GM13977 (cell line): ENCODE data around the gene NFU1.

ENCODE experiments used
- DNase-seq: peaks from one replicate; pipeline ENCODE4 v3.0.0; 2012; ENCODE audit warnings: low spot score
- in situ Hi-C: fragments of 300-500 bp; cut with MboI; formaldehyde crosslinking; loops from one replicate; pipeline ENCODE4 v1.12.0; 2022; ENCODE audit warnings: low sequenced_read_pairs, low pct_unique_long_range_greater_than_20kb, mixed read lengths, inconsistent platforms; ENCODE audit not compliant: unreplicated experiment
- TF ChIP-seq, protein P1 (sequence below): IDR thresholded peaks from 2 replicates; pipeline ENCODE4 v1.5.1; 2012; ENCODE audit warnings: mild to moderate bottlenecking, control low read depth; ENCODE audit not compliant: insufficient read depth; ENCODE audit errors: extremely low read depth, missing control alignments

NFU1 gene

DNA sequence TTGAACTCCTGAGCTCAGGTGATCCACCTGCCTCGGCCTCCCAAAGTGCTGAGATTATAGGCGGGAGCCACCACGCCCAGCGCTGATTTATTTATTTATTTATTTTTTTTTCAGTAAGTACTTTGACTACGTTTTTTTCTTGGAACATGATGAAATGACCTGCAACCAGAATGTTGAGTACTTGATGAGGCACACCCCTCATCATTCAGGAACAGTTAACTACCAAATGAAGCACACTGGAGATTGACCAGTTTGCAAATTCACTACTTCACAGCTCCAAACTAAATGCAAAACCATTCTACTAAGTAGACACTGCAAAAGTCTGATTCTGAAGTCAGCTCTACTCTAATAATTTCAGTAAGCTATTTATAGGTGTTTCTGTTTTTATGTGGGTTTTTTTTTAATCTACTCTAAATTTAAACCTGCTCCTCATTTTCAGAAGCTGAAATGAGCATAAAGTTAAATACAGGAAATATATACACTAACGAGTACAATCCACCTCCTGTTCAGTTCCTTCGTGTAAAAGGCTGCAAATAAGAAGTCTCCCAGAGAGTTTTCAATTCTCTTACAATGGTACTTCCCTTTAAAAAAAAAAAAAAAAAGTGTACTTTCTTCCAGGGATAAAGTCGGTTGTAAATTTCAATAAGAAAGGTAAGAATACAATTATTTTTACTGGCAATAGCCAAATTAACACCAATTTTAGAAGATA lies 51.6 kb downstream of the NFU1 start:
- TF ChIP-seq, protein P1, sequence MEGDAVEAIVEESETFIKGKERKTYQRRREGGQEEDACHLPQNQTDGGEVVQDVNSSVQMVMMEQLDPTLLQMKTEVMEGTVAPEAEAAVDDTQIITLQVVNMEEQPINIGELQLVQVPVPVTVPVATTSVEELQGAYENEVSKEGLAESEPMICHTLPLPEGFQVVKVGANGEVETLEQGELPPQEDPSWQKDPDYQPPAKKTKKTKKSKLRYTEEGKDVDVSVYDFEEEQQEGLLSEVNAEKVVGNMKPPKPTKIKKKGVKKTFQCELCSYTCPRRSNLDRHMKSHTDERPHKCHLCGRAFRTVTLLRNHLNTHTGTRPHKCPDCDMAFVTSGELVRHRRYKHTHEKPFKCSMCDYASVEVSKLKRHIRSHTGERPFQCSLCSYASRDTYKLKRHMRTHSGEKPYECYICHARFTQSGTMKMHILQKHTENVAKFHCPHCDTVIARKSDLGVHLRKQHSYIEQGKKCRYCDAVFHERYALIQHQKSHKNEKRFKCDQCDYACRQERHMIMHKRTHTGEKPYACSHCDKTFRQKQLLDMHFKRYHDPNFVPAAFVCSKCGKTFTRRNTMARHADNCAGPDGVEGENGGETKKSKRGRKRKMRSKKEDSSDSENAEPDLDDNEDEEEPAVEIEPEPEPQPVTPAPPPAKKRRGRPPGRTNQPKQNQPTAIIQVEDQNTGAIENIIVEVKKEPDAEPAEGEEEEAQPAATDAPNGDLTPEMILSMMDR: no peak
- in situ Hi-C loops: loop anchor here (25.0 kb wide), 1 partner anchor 327 kb away; no protein-coding TSS in a partner anchor
- DNase-seq: peak; percentile 14

DNA sequence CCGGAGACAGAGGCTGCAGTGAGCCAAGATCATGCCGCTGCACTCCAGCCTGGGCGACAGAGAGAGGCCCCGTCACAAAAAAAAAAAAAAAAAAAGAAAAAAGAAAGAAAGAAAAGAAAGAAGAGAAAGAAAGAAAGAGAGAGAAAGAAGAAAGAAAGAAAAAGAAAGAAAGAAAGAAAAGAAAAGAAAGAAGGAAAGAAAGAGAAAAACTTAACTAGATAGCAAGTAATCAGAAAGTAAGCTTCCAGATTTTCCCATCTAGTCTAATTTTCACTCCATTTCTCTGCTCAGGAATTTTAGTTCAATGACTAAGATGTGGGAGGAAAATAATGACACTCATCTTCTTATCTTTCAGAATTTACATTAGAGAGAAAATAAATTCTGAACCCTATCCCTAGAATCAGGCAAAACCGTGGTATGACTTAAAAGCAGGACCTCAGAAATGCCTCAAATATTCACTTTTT lies 52.6 kb downstream of the NFU1 start:
- TF ChIP-seq, protein P1: no peak
- in situ Hi-C loops: loop anchor here (25.0 kb wide), 1 partner anchor 328 kb away; no protein-coding TSS in a partner anchor
- DNase-seq: no peak

DNA sequence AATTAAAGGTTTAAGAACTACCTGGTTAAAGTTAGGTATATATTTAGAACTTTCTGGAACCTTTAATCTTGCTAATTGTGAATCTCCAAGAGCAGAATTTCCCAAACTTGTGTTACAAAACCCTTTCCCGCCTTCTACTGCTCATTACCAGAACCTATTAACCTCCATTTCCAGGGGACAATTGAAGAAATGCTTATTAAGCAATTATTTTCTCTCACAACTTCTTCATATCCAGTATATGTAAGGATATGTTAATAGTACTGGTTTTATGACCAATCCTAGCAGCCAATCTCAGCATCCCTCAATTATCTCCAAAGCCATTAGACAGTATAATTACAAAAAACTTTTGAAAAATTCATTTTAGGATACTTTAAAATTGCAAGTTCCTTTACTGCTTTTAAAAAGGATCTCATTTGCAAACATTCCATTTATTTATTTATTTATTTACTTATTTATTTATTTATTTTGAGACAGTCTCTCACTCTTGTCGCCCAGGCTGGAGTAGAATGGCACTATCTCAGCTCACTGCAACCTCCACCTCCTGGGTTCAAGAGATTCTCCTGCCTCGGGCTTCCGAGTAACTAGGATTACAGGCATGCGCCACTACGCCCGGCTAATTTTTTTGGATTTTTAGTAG lies 53.9 kb downstream of the NFU1 start:
- DNase-seq: no peak
- in situ Hi-C loops: loop anchor here (25.0 kb wide), 1 partner anchor 329 kb away; no protein-coding TSS in a partner anchor
- TF ChIP-seq, protein P1: no peak

DNA sequence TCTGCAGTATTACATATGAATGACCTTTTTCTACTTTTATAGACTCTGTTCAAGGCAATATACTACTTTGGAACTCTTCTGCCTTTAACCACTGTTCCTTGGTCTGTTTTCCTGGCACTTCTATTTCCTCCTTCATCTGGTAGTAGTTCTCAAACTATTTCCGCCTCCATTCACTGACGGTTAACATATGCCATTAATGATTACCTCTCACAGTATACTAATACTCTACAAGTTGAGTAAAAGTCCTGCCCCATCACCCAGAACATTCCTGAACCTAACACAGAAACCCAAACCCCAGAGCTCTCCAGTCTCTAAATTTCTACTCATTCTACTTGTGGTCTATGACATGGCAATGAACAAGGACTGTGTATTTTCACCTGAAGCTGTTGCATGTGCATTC lies 54.7 kb downstream of the NFU1 start:
- TF ChIP-seq, protein P1: no peak
- in situ Hi-C loops: loop anchor here (25.0 kb wide), 1 partner anchor 330 kb away; no protein-coding TSS in a partner anchor
- DNase-seq: no peak

DNA sequence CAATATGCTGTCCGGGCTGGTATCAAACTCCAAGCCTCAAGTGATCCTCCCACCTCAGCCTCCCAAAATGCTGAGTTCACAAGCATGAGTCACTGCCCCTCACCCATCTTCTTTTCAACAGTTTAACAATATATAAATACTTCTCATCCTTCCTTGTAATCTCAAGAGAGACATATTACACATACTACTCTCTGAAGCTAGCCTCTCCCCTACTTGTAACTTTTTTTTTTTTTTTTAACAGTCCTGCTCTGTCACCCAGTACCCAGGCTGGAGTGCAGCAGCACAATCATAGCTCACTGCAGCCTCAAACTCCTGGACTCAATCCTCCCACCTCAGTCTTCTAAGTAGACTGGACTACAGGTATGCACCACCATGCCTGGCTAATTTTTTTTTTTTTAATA lies 55.9 kb downstream of the NFU1 start:
- no peak for DNase-seq
- TF ChIP-seq, protein P1: no peak
- in situ Hi-C loops: loop anchor here (25.0 kb wide), 1 partner anchor 331 kb away; no protein-coding TSS in a partner anchor

DNA sequence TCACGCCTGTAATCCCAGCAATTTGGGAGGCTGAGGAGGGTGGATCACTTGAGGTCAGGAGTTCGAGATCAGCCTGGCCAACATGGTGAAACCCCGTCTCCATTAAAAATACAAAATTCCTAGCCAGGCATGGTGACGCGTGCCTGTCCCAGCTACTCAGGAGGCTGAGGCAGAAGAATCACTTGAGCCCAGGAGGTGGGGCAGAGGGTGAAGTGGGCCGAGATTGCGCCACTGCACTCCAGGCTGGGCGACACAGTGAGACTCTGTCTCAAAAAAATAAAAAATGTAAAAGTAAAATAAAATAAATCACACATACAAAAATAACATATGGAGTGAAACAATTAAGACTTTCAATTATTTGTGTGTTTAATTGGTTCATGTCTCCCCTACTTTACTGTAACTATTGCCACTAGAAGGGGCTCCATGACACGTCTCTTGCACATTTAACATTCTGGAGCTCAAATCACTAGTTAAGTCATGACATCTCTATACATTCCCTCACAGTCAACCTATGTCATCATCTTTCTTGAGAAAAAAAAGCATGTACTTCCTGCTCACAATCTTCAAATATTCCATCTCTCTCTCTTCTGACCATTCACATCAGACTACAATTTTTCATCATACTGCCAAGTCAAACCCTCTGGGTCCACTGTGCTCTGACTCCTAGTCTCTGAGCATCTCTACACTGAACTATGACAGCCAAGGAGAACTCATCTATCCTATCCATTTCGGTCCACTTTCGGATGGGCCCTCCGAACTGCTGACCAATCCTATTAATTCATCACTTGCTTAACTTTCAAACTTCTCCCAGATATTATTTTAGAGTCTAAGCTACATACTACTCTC lies 56.9 kb downstream of the NFU1 start:
- no peak for DNase-seq
- in situ Hi-C loops: loop anchor here (25.0 kb wide), 1 partner anchor 332 kb away; no protein-coding TSS in a partner anchor
- TF ChIP-seq, protein P1: no peak
